Loucy (cell line): ENCODE results near the gene BFSP1.

Experiments used
- EZH2phosphoT487 ChIP-seq: fragments of 200-600 bp; IDR thresholded peaks from 2 replicates; pipeline ENCODE4 v1.6.1; 2018; ENCODE audit warnings: antibody characterized with exemption, mild to moderate bottlenecking, moderate library complexity, borderline replicate concordance
- TF ChIP-seq, protein P1 (sequence below): fragments of 200-600 bp; sonication (generic); conservative IDR thresholded peaks from 2 replicates; pipeline ENCODE4 v1.5.1; 2014; ENCODE audit warnings: mild to moderate bottlenecking, antibody characterized with exemption, low read length

DNA sequence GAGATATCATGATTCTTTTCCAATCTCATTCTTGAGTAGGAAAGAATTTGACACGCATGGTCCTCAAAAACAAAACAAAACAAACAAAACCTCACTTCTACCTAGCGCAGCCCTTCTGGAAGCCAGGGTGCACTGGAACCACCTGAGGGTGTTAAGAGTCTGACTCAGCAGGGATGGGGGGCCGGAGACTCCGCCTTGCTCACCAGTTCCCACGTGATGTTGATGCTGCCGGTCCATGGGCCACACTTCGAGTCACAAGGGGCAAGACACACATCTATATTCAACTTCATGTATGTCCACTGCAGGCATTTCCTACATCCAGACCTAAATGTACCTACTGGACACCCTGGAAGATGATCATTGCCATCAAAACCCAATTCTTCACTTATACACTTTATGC lies 30.4 kb downstream of the BFSP1 start:
- TF ChIP-seq, protein P1, sequence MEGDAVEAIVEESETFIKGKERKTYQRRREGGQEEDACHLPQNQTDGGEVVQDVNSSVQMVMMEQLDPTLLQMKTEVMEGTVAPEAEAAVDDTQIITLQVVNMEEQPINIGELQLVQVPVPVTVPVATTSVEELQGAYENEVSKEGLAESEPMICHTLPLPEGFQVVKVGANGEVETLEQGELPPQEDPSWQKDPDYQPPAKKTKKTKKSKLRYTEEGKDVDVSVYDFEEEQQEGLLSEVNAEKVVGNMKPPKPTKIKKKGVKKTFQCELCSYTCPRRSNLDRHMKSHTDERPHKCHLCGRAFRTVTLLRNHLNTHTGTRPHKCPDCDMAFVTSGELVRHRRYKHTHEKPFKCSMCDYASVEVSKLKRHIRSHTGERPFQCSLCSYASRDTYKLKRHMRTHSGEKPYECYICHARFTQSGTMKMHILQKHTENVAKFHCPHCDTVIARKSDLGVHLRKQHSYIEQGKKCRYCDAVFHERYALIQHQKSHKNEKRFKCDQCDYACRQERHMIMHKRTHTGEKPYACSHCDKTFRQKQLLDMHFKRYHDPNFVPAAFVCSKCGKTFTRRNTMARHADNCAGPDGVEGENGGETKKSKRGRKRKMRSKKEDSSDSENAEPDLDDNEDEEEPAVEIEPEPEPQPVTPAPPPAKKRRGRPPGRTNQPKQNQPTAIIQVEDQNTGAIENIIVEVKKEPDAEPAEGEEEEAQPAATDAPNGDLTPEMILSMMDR = no peak
- no peak for TF ChIP-seq EZH2phosphoT487
